Measurements from ENCODE around the gene TMEM123.

GRCh38 chr11:102390667-102391465 is 61.7 kb downstream of the TMEM123 start:
- TF ChIP-seq CTCF (conservative IDR thresholded peaks at IDR 0.05; ENCODE audit: low read depth, low read length), result peak; percentile 77
- TF ChIP-seq POLR2A (IDR thresholded peaks at IDR 0.05; ENCODE audit: low read depth, low read length), result no peak
- no peak for TF ChIP-seq BHLHE40 (IDR thresholded peaks at IDR 0.05; ENCODE audit: low read depth, low read length)
- TF ChIP-seq MXI1 (IDR thresholded peaks at IDR 0.05; ENCODE audit: borderline replicate concordance, low read depth, low read length), result no peak
